Measurements from ENCODE around the gene EHMT1. TPM values are rescaled to one million over a fixed set of nuclear protein-coding genes. Genes with fewer than 3 reads are reported as not detected.

Gene EHMT1
- total and polyA plus RNA-seq, 2 of the 13 experiments (the other 11 are each of a cell fraction or from before 2014, with no cell fraction given), result 23.0 to 27.1 TPM

GRCh38 chr9:137703842-137704508 is 85.2 kb downstream of the EHMT1 start:
- peaks cover 49% of the 10 kb centered on the region for H3K79me2 ChIP-seq (ENCODE audit: insufficient read depth, low read length)
- FAIRE-seq (no peak), DNase-seq (ENCODE audit: low spot score) (no peak), ATAC-seq (no peak)
- ChIA-PET POLR2A (no interaction called here), CTCF (ENCODE audit: low intra/inter-chr PET ratio, low total read pairs) (no interaction called here)
- peaks cover 8% of the 10 kb centered on the region for H3K4me1 ChIP-seq (ENCODE audit: insufficient read depth, low read length)
- intact Hi-C loops (cut with micrococcal nuclease; ENCODE audit: unreplicated experiment), result no loop called here
- no peaks in the 10 kb centered on the region; a peak in 1 of 5 replicates for H3K36me3 ChIP-seq (replicated peaks in 1 of 2; ENCODE audit: control insufficient read depth in 1 of 2, insufficient read depth in 2 of 2, low read length in 2 of 2)
- in situ Hi-C loops (cut with HindIII; ENCODE audit: extremely low pct_ligation_motif_present, low pct_unique_long_range_greater_than_20kb), result no loop called here
- H3K4me2 ChIP-seq (ENCODE audit: low read depth, low read length), result no peak overlapping the region
- H3K4me3 ChIP-seq (replicated peaks in 1 of 3; ENCODE audit: insufficient read depth in 1 of 3, low read depth in 2 of 3, low read length in 3 of 3), result no peak overlapping the region
- BruUV-seq (replicated peaks), result no TSS peak
- no peaks in the 10 kb centered on the region for H3K27me3 ChIP-seq (ENCODE audit: control insufficient read depth in 1 of 2, insufficient read depth in 2 of 2, low read length in 2 of 2)
- H3K9ac ChIP-seq (ENCODE audit: insufficient read depth, low read depth, low read length), result no peak overlapping the region
- no peak overlapping the region for H2AFZ ChIP-seq (ENCODE audit: low read length)
- H3K27ac ChIP-seq (ENCODE audit: extremely low read length, insufficient read depth, low read length), result no peak overlapping the region
- H4K20me1 ChIP-seq (ENCODE audit: insufficient read depth, low read length), result no peaks in the 10 kb centered on the region; the same call in 1 of the 2 replicates
- WGBS (ENCODE audit: low lambda C conversion rate), result 81% methylated on average over 6 of the region's 6 CpGs
- peaks cover 14% of the 10 kb centered on the region for H3K9me3 ChIP-seq (ENCODE audit: low read length)
- TF ChIP-seq SALL1 (CRISPR knock-in tag; IDR thresholded peaks at IDR 0.05), result no peak
- no peak for TF ChIP-seq RCOR2 (CRISPR knock-in tag; IDR thresholded peaks at IDR 0.05)
- TF ChIP-seq CREB1 (IDR thresholded peaks at IDR 0.05), result no peak
- no peak for TF ChIP-seq CREB1 (CRISPR knock-in tag; IDR thresholded peaks at IDR 0.05)
- TF ChIP-seq, protein P1, sequence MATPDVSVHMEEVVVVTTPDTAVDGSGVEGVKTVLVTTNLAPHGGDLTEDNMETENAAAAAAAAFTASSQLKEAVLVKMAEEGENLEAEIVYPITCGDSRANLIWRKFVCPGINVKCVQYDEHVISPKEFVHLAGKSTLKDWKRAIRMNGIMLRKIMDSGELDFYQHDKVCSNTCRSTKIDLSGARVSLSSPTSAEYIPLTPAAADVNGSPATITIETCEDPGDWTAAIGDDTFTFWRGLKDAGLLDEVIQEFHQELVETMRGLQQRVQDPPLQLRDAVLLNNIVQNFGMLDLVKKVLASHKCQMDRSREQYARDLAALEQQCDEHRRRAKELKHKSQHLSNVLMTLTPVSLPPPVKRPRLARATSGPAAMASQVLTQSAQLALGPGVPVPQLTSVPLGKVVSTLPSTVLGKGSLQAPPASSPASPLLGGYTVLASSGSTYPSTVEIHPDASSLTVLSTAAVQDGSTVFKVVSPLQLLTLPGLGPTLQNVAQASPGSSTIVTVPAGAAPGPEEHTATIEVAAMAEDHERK (CRISPR knock-in tag; IDR thresholded peaks at IDR 0.05; ENCODE audit: low read depth), result no peak
- TF ChIP-seq ZBTB20 (CRISPR knock-in tag; IDR thresholded peaks at IDR 0.05; ENCODE audit: borderline replicate concordance, low read depth), result no peak
- TF ChIP-seq, protein P2, sequence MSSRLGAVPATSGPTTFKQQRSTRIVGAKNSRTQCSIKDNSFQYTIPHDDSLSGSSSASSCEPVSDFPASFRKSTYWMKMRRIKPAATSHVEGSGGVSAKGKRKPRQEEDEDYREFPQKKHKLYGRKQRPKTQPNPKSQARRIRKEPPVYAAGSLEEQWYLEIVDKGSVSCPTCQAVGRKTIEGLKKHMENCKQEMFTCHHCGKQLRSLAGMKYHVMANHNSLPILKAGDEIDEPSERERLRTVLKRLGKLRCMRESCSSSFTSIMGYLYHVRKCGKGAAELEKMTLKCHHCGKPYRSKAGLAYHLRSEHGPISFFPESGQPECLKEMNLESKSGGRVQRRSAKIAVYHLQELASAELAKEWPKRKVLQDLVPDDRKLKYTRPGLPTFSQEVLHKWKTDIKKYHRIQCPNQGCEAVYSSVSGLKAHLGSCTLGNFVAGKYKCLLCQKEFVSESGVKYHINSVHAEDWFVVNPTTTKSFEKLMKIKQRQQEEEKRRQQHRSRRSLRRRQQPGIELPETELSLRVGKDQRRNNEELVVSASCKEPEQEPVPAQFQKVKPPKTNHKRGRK (CRISPR knock-in tag; IDR thresholded peaks at IDR 0.05), result no peak
- TF ChIP-seq RBFOX2 (IDR thresholded peaks at IDR 0.05; ENCODE audit: low read depth, low read length), result no peak
- TF ChIP-seq ZBTB42 (CRISPR knock-in tag; IDR thresholded peaks at IDR 0.05), result no peak
- no peak for TF ChIP-seq PLSCR1 (CRISPR knock-in tag; IDR thresholded peaks at IDR 0.05; ENCODE audit: borderline replicate concordance)
- TF ChIP-seq, protein P3, sequence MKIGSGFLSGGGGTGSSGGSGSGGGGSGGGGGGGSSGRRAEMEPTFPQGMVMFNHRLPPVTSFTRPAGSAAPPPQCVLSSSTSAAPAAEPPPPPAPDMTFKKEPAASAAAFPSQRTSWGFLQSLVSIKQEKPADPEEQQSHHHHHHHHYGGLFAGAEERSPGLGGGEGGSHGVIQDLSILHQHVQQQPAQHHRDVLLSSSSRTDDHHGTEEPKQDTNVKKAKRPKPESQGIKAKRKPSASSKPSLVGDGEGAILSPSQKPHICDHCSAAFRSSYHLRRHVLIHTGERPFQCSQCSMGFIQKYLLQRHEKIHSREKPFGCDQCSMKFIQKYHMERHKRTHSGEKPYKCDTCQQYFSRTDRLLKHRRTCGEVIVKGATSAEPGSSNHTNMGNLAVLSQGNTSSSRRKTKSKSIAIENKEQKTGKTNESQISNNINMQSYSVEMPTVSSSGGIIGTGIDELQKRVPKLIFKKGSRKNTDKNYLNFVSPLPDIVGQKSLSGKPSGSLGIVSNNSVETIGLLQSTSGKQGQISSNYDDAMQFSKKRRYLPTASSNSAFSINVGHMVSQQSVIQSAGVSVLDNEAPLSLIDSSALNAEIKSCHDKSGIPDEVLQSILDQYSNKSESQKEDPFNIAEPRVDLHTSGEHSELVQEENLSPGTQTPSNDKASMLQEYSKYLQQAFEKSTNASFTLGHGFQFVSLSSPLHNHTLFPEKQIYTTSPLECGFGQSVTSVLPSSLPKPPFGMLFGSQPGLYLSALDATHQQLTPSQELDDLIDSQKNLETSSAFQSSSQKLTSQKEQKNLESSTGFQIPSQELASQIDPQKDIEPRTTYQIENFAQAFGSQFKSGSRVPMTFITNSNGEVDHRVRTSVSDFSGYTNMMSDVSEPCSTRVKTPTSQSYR (CRISPR knock-in tag; IDR thresholded peaks at IDR 0.05; ENCODE audit: borderline replicate concordance), result no peak
- no peak for TF ChIP-seq SIN3A (IDR thresholded peaks at IDR 0.05; ENCODE audit: borderline replicate concordance, low read depth, low read length)
- no peak for TF ChIP-seq ZNF720 (CRISPR knock-in tag; IDR thresholded peaks at IDR 0.05)
- TF ChIP-seq ARNT (IDR thresholded peaks at IDR 0.05), result no peak
- no peak for TF ChIP-seq GATAD2A (CRISPR knock-in tag; IDR thresholded peaks at IDR 0.05)
- TF ChIP-seq TGIF2 (CRISPR knock-in tag; IDR thresholded peaks at IDR 0.05), result no peak
- no peak for TF ChIP-seq NFATC3 (CRISPR knock-in tag; IDR thresholded peaks at IDR 0.05)
- TF ChIP-seq, protein P4, sequence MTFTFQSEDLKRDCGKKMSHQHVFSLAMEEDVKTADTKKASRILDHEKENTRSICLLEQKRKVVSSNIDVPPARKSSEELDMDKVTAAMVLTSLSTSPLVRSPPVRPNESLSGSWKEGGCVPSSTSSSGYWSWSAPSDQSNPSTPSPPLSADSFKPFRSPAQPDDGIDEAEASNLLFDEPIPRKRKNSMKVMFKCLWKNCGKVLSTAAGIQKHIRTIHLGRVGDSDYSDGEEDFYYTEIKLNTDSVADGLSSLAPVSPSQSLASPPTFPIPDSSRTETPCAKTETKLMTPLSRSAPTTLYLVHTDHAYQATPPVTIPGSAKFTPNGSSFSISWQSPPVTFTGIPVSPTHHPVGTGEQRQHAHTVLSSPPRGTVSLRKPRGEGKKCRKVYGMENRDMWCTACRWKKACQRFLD (CRISPR knock-in tag; IDR thresholded peaks at IDR 0.05; ENCODE audit: borderline replicate concordance), result no peak

Measured in HepG2 (cell line).